ENCODE data around the gene AKAP13.

GRCh38 chr15:85453144-85453872 is 72.9 kb downstream of the AKAP13 start:
- no peak for TF ChIP-seq EZH2 (IDR thresholded peaks at IDR 0.05; ENCODE audit: borderline replicate concordance, insufficient read depth, low read length, poor library complexity, severe bottlenecking)
- no peak for TF ChIP-seq CTCF (IDR thresholded peaks at IDR 0.05; ENCODE audit: poor library complexity, severe bottlenecking)
- TF ChIP-seq EP300 (conservative IDR thresholded peaks at IDR 0.05; ENCODE audit: poor library complexity, severe bottlenecking), result no peak
- TF ChIP-seq SMC3 (conservative IDR thresholded peaks at IDR 0.05; ENCODE audit: poor library complexity), result no peak

Measured in neural cell (in vitro differentiated cells).